Nephron progenitor cell (in vitro differentiated cells): ENCODE measurements around the gene KLK8.
"Not testable (repeated sequence)": the region's sequence is repeated elsewhere in the genome, so short reads cannot be mapped to it uniquely, and the experiment has no call there.

Experiments
- DNase-seq: peaks from one replicate; pipeline ENCODE4 v3.0.0; 2021
- H3K27ac Mint-ChIP-seq: 2 replicates; pipeline ENCODE4 v1.8.0; 2021; ENCODE audit warnings: mild to moderate bottlenecking, moderate library complexity, mixed read lengths
- H3K27me3 Mint-ChIP-seq: 2 replicates; pipeline ENCODE4 v1.8.0; 2021; ENCODE audit warnings: mild to moderate bottlenecking, low read depth, mixed read lengths; ENCODE audit not compliant: poor library complexity
- H3K36me3 Mint-ChIP-seq: 2 replicates; pipeline ENCODE4 v1.8.0; 2021; ENCODE audit warnings: low read depth, mixed read lengths
- H3K4me1 Mint-ChIP-seq: 2 replicates; pipeline ENCODE4 v1.8.0; 2021; ENCODE audit warnings: mixed read lengths
- H3K4me3 Mint-ChIP-seq: 2 replicates; pipeline ENCODE4 v1.8.0; 2021; ENCODE audit warnings: mild to moderate bottlenecking, moderate library complexity, mixed read lengths
- H3K9me3 Mint-ChIP-seq: 2 replicates; pipeline ENCODE4 v1.8.0; 2021; ENCODE audit warnings: mild to moderate bottlenecking, moderate library complexity, mixed read lengths
- TF ChIP-seq, protein P1 (sequence below): fragments of 200-600 bp; sonication (generic); IDR thresholded peaks from 2 replicates; pipeline ENCODE4 v1.5.0; 2021; ENCODE audit warnings: antibody characterized with exemption

Gene KLK8

DNA sequence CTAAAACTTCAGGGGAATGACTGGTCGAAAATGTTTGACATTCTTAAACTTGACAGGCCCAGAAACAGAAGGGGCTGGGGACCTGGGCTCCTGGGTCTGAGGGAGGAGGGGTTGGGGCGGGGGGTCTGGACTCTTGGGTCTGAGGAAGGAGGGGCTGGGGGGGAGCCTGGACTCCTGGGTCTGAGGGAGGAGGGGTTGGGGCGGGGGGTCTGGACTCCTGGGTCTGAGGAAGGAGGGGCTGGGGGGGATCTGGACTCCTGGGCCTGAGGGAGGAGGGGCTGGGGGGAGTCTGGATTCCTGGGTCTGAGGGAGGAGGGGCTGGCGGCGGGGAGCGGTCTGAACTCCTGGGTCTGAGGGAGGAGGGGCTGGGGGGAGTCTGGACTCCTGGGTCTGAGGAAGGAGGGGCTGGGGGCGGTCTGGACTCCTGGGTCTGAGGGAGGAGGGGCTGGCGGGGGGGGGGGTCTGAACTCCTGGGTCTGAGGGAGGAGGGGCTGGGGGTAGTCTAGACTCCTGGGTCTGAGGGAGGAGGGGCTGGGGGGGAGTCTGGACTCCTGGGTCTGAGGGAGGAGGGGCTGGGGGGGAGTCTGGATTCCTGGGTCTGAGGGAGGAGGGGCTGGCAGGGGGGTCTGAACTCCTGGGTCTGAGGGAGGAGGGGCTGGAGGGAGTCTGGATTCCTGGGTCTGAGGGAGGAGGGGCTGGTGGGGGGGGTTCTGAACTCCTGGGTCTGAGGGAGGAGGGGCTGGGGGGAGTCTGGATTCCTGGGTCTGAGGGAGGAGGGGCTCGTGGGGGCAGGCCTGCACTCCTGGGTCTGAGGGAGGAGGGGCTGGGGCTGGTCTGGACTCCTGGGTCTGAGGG is 26.5 kb downstream of the KLK8 start:
- Mint-ChIP-seq H3K27ac (peak overlapping the region; percentile 66), H3K4me3 (no peak overlapping the region), H3K4me1 (peaks cover 75% of the 10 kb centered on the region), H3K27me3 (peaks cover 18% of the 10 kb centered on the region), H3K9me3 (peaks cover 4% of the 10 kb centered on the region), H3K36me3 (peaks cover 4% of the 10 kb centered on the region)
- TF ChIP-seq, protein P1, sequence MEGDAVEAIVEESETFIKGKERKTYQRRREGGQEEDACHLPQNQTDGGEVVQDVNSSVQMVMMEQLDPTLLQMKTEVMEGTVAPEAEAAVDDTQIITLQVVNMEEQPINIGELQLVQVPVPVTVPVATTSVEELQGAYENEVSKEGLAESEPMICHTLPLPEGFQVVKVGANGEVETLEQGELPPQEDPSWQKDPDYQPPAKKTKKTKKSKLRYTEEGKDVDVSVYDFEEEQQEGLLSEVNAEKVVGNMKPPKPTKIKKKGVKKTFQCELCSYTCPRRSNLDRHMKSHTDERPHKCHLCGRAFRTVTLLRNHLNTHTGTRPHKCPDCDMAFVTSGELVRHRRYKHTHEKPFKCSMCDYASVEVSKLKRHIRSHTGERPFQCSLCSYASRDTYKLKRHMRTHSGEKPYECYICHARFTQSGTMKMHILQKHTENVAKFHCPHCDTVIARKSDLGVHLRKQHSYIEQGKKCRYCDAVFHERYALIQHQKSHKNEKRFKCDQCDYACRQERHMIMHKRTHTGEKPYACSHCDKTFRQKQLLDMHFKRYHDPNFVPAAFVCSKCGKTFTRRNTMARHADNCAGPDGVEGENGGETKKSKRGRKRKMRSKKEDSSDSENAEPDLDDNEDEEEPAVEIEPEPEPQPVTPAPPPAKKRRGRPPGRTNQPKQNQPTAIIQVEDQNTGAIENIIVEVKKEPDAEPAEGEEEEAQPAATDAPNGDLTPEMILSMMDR = no peak
- no peak for DNase-seq

DNA sequence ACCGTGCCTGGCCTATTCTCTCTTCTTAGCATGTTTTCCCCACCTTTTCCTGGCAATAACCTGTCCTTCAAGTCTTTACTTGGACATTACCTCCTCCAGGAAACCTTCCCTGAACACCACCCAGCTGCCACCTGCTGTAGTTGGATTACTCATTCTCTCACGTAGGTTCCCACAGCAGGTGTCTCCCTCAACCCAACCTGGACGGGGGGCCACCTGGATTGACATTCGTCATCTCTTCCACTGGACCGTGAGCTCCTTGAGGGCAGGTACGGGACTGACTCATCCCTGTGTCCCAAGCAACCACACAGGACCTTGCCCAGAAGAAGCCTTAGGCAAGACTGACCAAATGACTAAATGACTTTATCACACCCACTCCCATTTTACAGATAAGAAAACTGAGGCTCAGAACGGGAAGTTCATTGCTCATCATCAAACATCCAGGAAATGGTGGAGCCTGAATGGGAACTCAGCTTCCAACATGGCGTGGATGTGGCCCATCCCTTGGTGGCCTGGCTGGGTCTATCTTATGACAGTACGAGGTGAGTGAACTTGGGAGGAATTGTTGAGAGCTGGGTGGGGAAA is 28.5 kb downstream of the KLK8 start:
- DNase-seq = no peak
- Mint-ChIP-seq H3K27me3 (peaks cover 17% of the 10 kb centered on the region), H3K4me3 (no peak overlapping the region), H3K9me3 (peaks cover 4% of the 10 kb centered on the region), H3K27ac (no peak overlapping the region), H3K36me3 (peaks cover 4% of the 10 kb centered on the region), H3K4me1 (peaks cover 75% of the 10 kb centered on the region)
- TF ChIP-seq, protein P1 = no peak

DNA sequence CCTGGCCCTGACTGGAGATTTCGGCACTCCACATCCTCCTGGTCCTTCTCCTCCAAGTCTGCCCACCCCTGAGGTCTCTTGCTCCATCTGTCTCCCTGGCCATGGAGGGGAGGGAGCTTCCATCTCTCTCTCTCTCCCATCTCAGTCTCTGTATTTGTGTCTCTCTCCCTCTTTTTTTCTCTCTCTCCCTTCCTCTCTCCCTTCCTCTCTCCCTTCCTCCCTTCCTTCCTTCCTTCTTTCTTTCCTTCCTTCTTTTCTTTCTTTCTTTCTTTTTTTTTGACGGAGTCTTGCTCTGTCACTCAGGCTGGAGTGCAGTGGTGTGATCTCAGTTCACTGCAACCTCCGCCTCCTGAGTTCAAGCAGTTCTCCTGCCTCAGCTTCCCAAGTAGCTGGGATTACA is 31.6 kb downstream of the KLK8 start:
- not testable (repeated sequence) for DNase-seq, H3K27ac Mint-ChIP-seq, H3K9me3 Mint-ChIP-seq, H3K36me3 Mint-ChIP-seq, H3K4me3 Mint-ChIP-seq
- Mint-ChIP-seq H3K4me1 (peaks cover 82% of the 10 kb centered on the region), H3K27me3 (peaks cover 13% of the 10 kb centered on the region)

DNA sequence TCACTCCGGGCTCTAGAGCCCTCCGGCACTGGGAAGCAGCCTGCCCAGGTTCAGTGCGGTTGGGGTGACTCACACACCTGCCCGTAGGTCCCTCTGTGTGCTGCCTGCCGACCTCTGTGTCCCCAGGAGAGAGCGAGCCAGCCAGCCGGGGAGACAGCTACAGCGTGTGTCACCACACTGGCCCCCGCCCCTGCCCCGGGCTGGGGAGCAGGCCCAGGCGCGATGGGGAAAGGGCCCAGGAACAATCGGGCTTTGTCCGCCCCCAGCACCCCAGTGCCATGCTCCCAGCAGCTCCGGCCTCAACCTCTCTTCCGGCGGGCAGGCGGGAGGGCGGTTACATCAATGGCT is 32.0 kb downstream of the KLK8 start, which contains the start of gene KLK6:
KLK6 (minus strand) TSS at position 179 of the 348 bp plus-strand sequence. CDS start 1,487 bp downstream, outside the sequence.
- DNase-seq = no peak
- H3K9me3 Mint-ChIP-seq = no peaks in the 10 kb centered on the region
- H3K36me3 Mint-ChIP-seq = no peaks in the 10 kb centered on the region
- peak within 1 kb of the TSS; percentile 62 for H3K27ac Mint-ChIP-seq
- TF ChIP-seq, protein P1 = no peak
- peaks cover 81% of the 10 kb centered on the region for H3K4me1 Mint-ChIP-seq
- peaks cover 13% of the 10 kb centered on the region for H3K27me3 Mint-ChIP-seq
- peak within 1 kb of the TSS; percentile 20 for H3K4me3 Mint-ChIP-seq

DNA sequence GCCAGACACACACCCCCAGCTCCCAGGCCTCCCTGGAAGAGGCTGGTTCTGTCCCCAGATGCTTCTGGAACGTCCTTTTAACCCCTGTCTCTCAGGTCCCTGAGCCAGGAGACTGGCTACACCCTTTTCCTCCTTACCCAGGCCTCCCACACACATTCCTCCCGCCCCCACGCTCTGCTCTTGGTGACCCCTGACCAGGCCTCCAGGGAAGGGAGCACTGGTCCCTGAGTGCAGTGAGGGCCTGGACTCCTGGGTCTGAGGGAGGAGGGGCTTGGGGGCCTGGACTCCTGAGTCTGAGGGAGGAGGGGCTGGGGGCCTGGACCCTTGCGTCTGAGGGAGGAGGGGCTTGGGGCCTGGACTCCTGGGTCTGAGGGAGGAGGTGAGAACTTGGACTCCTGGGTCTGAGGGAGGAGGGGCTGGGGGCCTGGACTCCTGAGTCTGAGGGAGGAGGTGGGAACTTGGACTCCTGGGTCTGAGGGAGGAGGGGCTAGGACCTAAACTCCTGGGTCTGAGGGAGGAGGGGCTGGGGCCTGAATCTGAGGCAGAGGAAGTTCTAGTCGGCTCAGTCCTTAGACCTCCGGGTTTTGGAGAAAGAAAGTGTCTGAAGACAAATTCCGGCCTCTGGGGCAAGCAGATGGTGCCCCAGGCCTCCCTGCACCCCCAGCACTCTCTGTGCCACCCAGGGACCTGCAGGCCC is 32.5 kb downstream of the KLK8 start:
- DNase-seq = peak; percentile 68

More for the DNA sequence above, 32.5 kb downstream of the KLK8 start:
- no peak overlapping the region for H3K4me3 Mint-ChIP-seq
- peak overlapping the region; percentile 62 for H3K27ac Mint-ChIP-seq
- TF ChIP-seq, protein P1 = no peak
- no peaks in the 10 kb centered on the region for H3K36me3 Mint-ChIP-seq
- H3K9me3 Mint-ChIP-seq = no peaks in the 10 kb centered on the region
- peaks cover 16% of the 10 kb centered on the region for H3K27me3 Mint-ChIP-seq
- H3K4me1 Mint-ChIP-seq = peaks cover 76% of the 10 kb centered on the region
